ENCODE measurements around the gene SUPT5H. TPM values are rescaled to one million over a fixed set of nuclear protein-coding genes. Genes with fewer than 3 reads are reported as not detected.

SUPT5H gene
- total and polyA plus RNA-seq, 2 of the 13 experiments (the other 11 are each of a cell fraction or from before 2014, with no cell fraction given), result 48.2 to 51.7 TPM

DNA sequence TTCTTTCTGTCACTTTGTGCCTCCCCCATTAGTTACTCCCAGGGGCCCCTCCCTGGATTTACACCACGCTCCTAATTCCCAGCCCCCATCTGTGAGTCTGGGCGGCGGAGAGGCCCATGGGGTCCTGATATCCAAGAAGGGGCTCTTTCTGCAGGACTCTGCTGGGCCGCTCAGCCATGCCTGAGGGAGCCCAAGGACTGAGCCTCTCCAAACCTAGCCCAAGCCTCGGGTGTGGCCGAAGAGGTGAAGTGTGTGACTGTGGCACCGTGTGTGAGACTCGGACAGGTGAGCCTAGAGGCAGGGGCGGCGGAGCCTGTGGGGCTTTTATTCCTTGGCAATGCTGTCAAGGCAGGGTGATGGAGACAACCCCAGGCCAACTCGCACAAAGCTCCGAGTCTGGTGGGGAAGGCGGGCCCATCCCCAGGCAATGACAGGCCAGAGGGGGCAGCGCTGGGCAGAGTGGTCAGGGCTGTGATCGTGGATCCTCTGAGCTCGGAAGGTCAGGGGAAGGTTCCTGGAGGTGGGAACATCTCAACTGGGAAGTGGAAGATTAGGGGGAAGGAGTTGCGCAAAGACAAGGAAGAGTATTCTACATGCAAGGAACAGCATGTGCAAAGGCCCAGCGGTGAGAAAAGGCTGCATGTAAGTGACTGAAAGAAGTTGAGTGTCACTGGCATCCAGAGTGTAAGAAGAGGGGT is 31.3 kb upstream of the SUPT5H start:
- 43% methylated on average over 12 of the region's 18 CpGs for WGBS (ENCODE audit: low lambda C conversion rate)
- H3K36me3 ChIP-seq (replicated peaks in 1 of 2; ENCODE audit: control insufficient read depth in 1 of 2, insufficient read depth in 2 of 2, low read length in 2 of 2), result peaks cover 4 to 8% of the 10 kb centered on the region in 2 experiments; a peak in 4 of 5 replicates
- H3K4me1 ChIP-seq (ENCODE audit: insufficient read depth, low read length), result peaks cover 47% of the 10 kb centered on the region
- POLR2A ChIA-PET, result interaction anchor here (0.6 to 4.2 kb wide), 9 partner anchors 12 to 26 kb away, joined by 4 to 47 read pairs (median 8); partner anchors contain the start of genes MED29, PAF1 and RPS16
- H3K27ac ChIP-seq (ENCODE audit: extremely low read length, insufficient read depth, low read length), result peak overlapping the region; percentile 32
- BruUV-seq (replicated peaks), result no TSS peak
- intact Hi-C loops (cut with micrococcal nuclease; ENCODE audit: unreplicated experiment), result loop anchor here (5.0 to 10.0 kb wide), 3 partner anchors 72 to 292 kb away; partner anchors contain the start of genes EID2B and SAMD4B
- H3K27me3 ChIP-seq (ENCODE audit: control insufficient read depth in 1 of 2, insufficient read depth in 2 of 2, low read length in 2 of 2), result no peaks in the 10 kb centered on the region
- ATAC-seq (peak; percentile 35), FAIRE-seq (peak; percentile 34), DNase-seq (ENCODE audit: low spot score) (peak; percentile 32)
- H3K9ac ChIP-seq (ENCODE audit: insufficient read depth, low read depth, low read length), result peak overlapping the region; percentile 76
- H4K20me1 ChIP-seq (ENCODE audit: insufficient read depth, low read length), result no peaks in the 10 kb centered on the region
- in situ Hi-C loops (cut with HindIII; ENCODE audit: extremely low pct_ligation_motif_present, low pct_unique_long_range_greater_than_20kb), result no loop called here
- H3K4me2 ChIP-seq (ENCODE audit: low read depth, low read length), result peak overlapping the region; percentile 88
- H2AFZ ChIP-seq (ENCODE audit: low read length), result no peak overlapping the region
- peaks cover 15% of the 10 kb centered on the region for H3K79me2 ChIP-seq (ENCODE audit: insufficient read depth, low read length)
- CTCF ChIA-PET (ENCODE audit: low intra/inter-chr PET ratio, low total read pairs), result interaction anchor here (5.1 kb wide), 1 partner anchor 17 kb away, joined by 127 read pairs; no protein-coding TSS in a partner anchor
- H3K9me3 ChIP-seq (ENCODE audit: low read length), result no peaks in the 10 kb centered on the region
- peak overlapping the region; percentile 65 to 97 (median 95) for H3K4me3 ChIP-seq (replicated peaks in 1 of 3; ENCODE audit: insufficient read depth in 1 of 3, low read depth in 2 of 3, low read length in 3 of 3)
- no peak for TF ChIP-seq ZNF230 (CRISPR knock-in tag; IDR thresholded peaks at IDR 0.05)
- no peak for TF ChIP-seq ZNF431 (CRISPR knock-in tag; IDR thresholded peaks at IDR 0.05; ENCODE audit: borderline replicate concordance, low read depth)
- TF ChIP-seq NR1H2 (CRISPR knock-in tag; IDR thresholded peaks at IDR 0.05; ENCODE audit: borderline replicate concordance, low read depth), result no peak
- TF ChIP-seq, protein P1, sequence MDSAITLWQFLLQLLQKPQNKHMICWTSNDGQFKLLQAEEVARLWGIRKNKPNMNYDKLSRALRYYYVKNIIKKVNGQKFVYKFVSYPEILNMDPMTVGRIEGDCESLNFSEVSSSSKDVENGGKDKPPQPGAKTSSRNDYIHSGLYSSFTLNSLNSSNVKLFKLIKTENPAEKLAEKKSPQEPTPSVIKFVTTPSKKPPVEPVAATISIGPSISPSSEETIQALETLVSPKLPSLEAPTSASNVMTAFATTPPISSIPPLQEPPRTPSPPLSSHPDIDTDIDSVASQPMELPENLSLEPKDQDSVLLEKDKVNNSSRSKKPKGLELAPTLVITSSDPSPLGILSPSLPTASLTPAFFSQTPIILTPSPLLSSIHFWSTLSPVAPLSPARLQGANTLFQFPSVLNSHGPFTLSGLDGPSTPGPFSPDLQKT (CRISPR knock-in tag; IDR thresholded peaks at IDR 0.05; ENCODE audit: borderline replicate concordance), result no peak
- TF ChIP-seq SMAD9 (CRISPR knock-in tag; IDR thresholded peaks at IDR 0.05), result no peak
- no peak for TF ChIP-seq ZNF850 (CRISPR knock-in tag; conservative IDR thresholded peaks at IDR 0.05)
- TF ChIP-seq, protein P2, sequence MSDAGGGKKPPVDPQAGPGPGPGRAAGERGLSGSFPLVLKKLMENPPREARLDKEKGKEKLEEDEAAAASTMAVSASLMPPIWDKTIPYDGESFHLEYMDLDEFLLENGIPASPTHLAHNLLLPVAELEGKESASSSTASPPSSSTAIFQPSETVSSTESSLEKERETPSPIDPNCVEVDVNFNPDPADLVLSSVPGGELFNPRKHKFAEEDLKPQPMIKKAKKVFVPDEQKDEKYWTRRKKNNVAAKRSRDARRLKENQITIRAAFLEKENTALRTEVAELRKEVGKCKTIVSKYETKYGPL (CRISPR knock-in tag; IDR thresholded peaks at IDR 0.05), result no peak
- no peak for TF ChIP-seq ZNF644 (CRISPR knock-in tag; IDR thresholded peaks at IDR 0.05; ENCODE audit: low read depth)
- TF ChIP-seq ETV5 (CRISPR knock-in tag; IDR thresholded peaks at IDR 0.05; ENCODE audit: borderline replicate concordance), result no peak
- 0 out of 2 replicates have a peak, but pooled peaks have one; percentile 26 for TF ChIP-seq GATAD2A (CRISPR knock-in tag; IDR thresholded peaks at IDR 0.05)
- TF ChIP-seq ZNF547 (CRISPR knock-in tag; IDR thresholded peaks at IDR 0.05), result no peak
- TF ChIP-seq MATR3 (CRISPR knock-in tag; IDR thresholded peaks at IDR 0.05), result no peak
- TF ChIP-seq, protein P3, sequence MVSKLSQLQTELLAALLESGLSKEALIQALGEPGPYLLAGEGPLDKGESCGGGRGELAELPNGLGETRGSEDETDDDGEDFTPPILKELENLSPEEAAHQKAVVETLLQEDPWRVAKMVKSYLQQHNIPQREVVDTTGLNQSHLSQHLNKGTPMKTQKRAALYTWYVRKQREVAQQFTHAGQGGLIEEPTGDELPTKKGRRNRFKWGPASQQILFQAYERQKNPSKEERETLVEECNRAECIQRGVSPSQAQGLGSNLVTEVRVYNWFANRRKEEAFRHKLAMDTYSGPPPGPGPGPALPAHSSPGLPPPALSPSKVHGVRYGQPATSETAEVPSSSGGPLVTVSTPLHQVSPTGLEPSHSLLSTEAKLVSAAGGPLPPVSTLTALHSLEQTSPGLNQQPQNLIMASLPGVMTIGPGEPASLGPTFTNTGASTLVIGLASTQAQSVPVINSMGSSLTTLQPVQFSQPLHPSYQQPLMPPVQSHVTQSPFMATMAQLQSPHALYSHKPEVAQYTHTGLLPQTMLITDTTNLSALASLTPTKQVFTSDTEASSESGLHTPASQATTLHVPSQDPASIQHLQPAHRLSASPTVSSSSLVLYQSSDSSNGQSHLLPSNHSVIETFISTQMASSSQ (IDR thresholded peaks at IDR 0.05; ENCODE audit: low read depth), result no peak
- TF ChIP-seq, protein P3 (CRISPR knock-in tag; IDR thresholded peaks at IDR 0.05; ENCODE audit: borderline replicate concordance), result no peak
